GM18508 (cell line): ENCODE measurements around the gene SAMD9.
A peak's percentile ranks its signal among the peaks of the same experiment; 100 is the strongest.
"Not testable (repeated sequence)": the region's sequence is repeated elsewhere in the genome, so short reads cannot be mapped to it uniquely, and the experiment has no call there.

Experiments
- ATAC-seq: cut with Tn5 transposase; IDR thresholded peaks from one replicate; pipeline ENCODE4 v1.9.1; 2021; ENCODE audit warnings: moderate number of reproducible peaks; ENCODE audit not compliant: insufficient read depth, unreplicated experiment

Gene SAMD9

DNA sequence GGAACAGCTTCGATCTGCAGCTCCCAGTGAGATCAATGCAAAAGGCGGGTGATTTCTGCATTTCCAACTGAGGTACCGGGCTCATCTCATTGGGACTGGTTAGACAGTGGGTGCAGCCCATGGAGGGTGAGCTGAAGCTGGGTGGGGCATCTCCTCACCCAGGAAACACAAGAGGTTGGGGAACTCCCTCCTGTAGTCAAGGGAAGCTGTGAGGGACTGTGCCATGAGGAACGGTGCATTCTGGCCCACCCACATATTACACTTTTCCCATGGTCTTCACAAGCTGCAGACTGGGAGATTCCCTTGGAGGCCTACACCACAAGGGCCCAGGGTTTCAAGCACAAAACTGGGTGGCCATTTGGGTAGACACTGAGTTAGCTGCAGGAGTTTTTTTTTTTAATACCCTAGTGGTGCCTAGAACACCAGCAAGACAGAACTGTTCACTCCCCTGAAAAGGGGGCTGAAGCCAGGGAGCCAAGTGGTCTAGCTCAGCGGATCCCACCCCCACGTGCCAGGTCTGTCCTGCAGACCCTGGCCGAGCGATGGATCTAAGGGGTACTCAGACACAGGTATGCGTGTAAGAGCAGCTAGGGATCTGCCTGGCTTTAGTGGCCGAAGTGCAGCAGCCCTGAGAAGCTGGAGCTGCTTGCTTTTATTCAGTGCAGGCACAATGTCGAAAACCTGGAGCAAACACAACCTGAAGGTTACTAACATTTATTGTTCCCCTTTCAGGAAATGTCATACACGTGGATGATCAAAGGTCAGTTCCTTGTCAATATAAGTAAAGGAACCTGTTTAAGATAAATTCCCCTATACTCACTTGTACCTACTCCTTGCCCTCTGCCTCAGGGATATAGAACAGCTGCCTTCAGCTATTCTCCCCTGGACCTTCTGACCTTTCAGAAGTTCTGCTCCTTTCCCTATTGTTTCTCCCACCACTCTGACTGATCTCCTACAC, 3.1 kb upstream of the SAMD9 start:
- ATAC-seq: no peak

DNA sequence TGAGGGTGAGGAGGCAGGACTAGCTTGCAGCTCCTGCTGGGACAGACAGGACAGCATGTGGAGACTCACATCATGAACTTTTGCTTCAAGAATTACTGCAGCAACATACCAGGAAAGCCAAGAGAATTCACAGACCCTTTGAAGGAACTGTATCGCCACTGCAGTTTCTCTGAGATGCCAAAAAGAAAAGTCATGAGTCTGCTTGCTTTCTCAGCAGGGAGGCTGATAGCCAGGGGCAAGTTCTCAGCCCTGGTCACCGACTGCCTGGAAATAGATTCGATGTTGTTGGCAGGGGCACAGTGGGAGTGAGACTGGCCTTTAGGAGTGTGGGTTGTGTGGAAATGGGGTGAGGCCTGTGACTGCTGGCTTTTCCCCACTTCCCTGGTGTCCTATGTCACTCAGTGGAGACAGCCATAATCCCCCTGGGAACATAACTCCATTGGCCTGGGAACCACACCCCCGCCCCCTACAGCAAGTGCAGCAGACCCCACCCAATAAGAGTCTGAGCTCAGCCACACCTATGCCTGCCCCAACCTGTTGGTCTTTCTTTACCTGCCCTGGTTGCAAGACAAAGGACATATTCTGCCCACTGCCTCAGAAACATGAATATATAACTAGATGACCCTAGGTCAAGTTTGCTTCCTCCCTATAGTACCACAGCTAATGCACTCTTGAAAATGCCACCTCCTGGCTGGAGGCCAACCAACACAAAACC, 1.6 kb upstream of the SAMD9 start:
- no peak for ATAC-seq

DNA sequence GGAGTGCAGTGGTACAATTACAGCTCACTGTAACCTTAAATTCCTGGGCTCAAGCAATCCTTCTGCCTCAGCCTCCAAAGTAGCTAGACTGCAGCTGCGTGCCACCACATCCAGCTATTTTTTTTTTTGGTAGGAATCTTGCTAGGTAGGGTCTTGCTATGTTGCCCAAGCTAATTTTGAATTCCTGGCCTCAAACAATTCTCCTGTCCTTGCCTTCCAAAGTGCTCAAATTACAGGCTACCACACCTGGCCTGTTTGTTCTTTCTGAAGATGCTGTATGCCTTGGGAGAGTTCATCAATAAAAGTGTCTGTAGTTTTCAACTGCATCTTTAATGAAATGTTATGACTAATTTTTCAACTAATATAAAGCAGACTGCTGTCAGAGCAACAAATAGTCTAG, 452 bp downstream of the SAMD9 start:
- ATAC-seq: no peak

DNA sequence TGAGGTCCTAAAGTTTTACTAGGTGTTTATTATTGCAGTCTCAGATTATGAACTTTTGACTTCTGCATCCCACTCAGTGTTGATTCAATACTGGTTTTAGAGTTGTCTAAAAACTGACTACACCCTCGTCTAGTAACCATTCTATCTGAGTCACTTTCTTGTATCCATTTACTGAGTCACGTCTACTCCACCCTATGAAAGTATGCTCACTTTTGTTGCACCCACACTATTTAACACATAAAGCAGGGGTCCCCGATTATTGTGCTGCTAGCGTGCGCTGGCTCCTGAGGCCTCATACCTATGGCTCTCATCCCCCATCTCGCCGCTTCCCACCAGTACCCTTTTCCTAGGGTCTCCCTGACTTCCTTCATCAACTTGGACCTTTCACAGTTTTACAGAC, 2.0 kb downstream of the SAMD9 start:
- no peak for ATAC-seq

DNA sequence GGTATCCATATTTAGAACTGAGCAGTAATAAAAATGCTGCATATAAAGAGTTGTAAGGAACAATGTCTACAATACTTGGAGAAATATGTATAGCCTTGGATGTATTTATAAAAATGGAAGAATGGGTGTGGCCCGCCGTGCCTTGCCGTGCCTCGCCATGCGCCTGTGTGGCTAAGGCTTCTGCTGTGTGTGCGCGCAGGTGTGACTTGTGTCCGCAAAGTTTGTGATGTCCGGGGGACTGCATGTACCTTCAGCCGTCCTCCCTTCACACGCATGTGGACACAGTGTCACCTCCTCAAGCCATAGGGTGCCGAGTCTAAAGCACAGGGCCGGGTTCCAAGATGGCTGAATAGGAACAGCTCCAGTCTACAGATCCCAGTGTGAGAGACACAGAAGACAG, 9.8 kb downstream of the SAMD9 start:
- ATAC-seq: no peak

DNA sequence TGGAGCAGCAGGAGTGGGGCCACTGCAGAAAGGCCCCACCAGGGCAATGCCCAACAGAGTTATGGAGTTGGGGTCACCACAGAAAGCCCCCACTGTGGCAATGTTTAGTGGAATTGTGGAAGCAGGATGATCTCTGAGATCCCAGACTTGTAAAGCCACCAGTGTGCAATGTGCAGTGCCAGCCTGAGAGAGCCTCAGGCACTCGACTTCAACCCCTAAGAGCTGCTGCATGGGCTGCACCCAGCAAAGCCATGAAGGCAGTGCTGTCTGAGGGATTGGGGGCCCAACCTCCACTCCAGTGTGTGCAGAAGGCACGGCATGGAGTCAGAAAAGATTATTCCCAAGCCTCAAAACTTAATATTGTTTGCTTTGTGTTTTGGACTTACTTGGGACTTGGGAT, 20.4 kb downstream of the SAMD9 start:
- no peak for ATAC-seq

DNA sequence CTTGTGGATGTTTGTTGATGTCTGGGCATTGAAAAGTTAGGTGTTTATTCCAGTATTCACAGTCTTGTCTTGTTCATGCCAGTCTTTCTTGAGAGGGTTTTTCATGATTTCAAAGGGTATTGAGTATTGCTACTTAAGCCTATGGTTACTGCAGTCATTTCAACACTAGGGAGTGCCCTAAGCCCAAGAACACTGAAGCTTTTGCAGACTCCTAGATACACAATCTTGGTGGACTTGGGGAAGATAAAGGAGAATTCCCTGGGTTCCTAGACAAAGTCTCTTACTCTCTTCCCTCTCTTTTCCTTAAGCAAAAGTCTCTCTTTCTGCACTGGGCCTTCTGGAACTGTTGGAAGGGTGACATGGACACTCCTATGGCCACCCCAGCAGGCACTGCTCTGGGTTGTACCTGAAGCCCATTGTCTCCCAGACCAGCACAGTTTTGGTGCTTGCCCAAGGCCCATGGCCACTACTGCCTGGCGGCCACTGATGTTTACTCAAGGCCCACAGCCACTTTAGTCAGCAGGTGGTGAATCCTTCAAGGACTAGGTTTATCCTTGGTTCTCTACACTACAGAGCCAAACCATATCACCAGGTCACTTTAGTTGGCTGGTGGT, 24.9 kb downstream of the SAMD9 start:
- ATAC-seq: peak; percentile 68

DNA sequence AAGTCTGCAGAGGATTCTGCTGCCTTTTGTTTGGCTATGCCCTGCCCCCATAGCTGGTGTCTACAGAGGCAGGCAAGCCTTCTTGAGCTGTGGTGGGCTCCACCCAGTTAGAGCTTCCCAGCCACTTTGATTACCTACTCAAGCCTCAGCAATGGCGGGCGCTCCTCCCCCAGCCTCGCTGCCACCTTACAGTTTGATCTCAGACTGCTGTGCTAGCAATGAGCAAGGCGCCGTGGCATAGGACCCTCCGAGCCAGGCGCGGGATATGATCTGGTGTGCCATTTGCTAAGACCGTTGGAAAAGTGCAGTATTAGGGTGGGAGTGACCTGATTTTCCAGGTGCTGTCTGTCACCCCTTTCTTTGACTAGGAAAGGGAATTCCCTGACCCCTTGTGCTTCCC, 44.4 kb downstream of the SAMD9 start:
- not testable (repeated sequence) for ATAC-seq

DNA sequence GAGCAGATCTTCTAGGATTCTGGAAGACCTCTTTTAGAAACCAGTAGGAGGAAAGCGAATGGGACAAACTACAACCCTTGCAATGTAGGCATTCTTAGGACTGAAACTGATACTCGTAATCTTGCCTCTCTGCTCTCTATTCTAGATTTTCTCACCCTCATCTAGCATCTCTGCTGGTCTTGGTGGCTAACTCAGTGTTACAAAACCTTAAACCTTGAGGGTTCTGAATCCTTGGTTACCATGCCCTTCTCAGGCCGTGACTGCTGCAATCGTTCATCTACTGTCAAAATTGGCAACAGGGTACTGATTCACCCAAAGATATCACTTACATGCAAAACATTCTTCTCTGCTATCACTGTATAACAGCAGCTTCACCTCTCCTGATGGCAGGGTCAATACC, 55.2 kb downstream of the SAMD9 start:
- ATAC-seq: no peak

DNA sequence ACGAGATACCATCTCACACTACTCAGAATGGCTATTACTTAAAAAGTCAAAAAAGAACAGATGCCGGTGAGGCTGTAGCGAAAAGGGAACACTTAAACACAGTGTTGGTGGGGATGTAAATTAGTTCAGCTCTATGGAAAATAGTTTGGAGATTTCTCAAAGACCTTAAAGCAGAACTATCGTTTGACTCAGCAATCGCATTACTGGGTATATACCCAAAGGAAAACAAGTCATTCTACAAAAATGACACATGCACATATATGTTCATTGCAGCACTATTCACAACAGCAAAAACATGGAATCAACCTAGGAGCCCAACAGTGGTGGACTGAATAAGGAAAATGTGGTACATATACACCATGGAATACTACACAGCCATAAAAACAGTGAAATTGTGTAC, 56.9 kb downstream of the SAMD9 start:
- ATAC-seq: no peak

DNA sequence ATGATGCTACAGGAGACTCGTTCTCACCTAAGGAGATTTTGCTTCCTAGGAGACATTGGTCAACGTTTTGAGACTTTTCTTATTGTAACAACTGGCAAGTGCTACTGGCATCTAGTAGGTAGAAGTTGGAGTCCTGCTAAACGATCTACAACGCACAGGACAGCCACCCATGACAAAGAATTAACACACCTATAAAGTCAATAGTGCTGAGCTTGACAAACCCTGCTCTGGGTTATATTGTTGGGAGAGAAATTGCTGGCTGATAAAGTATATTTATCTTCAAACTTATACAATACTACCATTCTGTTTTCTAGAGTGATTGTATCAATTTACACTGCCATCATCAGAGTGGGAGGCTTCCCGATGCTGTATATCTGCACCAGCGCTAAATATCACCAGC, 57.8 kb downstream of the SAMD9 start:
- no peak for ATAC-seq

DNA sequence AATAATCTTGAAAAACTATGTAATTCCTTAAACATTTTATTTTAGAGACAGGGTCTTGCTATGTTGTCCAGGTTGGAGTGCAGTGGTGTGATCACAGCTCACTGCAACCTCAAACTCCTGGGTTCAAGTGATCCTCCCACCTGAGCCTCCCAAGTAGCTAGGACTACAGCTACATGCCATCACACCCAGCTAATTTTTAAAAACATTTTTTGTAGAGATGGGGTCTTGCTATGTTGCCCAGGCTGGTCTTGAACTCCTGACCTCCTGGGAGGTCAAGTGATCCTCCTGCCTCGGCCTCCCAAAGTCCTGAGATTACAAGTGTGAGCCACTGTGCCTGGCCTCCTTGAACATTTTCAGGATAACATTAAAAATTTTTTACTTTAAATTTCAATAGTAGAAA, 61.2 kb downstream of the SAMD9 start:
- not testable (repeated sequence) for ATAC-seq

DNA sequence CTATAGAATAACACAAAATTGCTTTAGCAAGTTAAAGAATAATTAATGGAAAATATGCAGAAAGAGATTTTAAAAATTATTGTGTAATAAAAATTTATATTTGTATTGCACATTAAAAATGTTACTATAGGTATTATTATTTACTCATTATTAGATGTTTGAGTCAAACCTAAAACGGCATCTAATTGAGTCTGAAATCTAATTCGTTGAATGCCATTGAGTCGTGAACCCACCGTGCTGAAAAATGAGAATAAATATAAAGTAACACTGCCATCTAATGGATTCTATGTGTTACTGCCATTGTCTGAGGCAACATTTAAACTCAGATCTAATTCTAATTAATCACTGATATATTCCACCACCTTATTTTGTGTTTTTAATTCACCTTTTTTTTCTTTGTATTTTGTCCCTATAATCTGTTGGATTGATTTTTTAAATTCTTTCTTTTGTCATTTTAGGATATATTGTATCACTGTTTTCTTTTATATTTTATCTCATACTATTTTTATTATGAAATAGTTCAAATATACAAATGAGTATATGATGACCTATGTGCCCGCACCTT, 62.2 kb downstream of the SAMD9 start:
- no peak for ATAC-seq

DNA sequence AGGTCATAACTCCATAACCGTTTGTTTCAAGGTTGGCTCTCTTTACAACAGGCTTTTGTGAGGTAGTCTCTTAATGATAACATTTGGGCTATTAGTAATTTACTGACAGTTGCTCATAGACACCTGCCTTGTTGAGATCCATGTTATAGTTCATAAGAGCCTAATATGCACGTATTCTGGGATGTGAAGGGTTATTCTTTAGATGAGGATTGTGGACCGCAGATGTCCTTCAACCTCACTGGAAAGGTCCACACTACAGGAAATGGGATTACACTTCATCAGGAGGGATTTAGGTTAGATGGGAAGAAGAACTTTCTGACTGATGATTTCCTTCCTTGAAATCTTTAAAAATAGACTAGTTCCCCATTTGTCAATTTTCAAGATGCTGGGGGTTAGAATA, 62.8 kb downstream of the SAMD9 start:
- no peak for ATAC-seq

DNA sequence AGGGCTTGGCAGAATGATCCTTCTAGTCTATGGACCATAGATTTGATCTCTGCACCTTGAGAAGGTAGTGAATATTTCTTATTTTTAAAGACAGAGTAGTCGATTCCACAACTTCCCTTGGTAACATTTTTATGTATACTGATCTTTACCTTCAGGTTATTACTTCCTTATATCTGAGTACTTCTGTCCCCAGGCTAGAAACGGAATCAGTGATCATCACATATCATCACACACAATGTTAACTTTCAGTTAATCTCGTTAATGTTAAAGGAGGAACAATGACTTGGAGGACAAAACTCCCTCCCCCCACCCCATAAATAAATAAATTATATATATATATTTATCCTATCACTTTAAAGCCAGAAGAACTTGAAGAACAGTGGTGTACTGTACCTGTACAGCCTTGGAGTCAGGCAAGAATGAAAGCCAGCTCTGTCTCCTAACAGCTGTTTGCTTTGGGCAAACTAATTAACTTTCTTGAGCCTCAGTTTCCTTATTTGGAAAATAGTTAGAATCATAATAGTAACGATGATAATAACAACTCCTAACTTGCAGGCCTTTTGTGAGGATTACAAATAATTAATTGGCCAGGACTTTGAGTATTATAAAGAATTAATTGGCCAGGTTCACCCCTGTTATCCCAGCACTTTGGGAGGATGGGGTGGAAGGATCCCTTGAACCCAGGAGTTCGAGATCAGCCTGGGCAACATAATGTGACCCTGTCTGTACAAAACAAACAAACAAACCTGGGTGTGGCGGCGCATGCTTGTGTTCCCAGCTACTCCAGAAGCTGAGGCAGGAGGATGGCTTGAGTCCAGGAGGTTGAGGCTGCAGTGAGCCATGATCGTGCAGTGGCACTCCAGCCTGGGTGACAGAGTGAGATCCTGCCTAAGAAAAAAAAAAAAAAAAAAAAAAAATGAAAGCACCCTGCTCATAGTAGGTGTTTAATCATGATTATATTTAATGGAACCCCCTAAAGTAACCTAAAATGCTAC, 63.5 kb downstream of the SAMD9 start:
- no peak for ATAC-seq

DNA sequence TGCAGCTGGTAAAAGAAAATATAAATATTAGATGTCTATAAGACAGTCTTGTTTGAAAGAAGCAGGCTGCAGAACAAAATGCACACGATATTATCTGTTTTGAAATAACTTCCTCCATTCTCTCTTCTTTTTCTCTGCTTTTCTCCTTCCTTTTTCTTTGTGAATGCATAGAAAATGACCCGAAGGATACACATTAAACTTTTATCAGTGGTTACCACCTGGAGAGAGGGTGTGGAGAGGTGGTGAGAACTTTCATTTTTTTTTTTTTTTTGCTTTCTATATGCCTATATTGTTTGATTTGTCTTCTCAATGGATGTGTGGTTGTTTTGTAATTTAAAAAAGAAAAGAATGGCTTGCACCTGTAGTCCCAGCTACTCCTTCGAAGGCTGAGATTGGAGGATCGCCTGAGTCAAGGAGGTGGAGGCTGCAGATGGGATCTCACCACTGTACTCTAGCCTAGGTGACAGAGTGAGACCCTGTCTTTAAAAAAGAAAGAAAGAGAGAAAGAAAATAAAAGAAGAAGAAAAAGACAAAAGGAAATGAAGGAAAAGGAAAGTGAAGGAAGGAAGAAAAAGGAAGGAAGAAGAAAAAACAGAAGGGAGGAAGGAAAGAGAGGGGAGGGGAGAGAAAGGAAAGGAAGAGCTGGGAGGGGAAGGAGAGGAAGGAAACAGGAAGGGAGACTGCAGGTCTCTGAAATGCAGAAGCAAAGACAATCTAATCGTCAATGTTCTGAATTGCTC, 64.4 kb downstream of the SAMD9 start:
- no peak for ATAC-seq

DNA sequence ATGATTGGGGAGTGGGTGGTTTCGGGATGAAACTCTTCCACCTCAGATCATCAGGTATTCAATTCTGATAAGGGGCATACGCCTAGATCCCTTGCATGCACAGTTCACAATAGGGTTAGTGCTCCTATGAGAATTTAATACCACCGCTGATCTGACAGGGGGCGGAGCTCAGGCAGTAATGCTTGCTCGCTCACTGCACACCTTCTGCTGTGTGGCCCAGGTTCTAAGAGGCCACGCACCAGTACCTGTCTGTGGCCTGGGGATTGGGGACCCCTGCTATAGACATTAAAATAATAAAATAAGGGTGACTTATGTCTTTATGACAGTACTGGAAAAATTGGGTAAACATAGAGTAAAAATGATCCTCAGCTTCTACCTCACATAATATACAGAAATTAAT, 66.1 kb downstream of the SAMD9 start:
- no peak for ATAC-seq
